ENCODE measurements around the gene MORN1.

Gene MORN1

GRCh38 chr1:2431518-2431917 lies 40.2 kb upstream of the MORN1 start:
- no peak overlapping the region for H2BK120ac ChIP-seq (ENCODE audit: low read depth, low read length)
- peak overlapping the region; percentile 19 for H4K91ac ChIP-seq (ENCODE audit: low read depth, low read length, poor library complexity)
- H2AFZ ChIP-seq (ENCODE audit: low read length): no peak overlapping the region
- H3K79me1 ChIP-seq (ENCODE audit: low read depth, low read length): no peaks in the 10 kb centered on the region
- peak overlapping the region; percentile 63 for H2BK5ac ChIP-seq (ENCODE audit: low read length)
- peak overlapping the region; percentile 100 for H2BK15ac ChIP-seq (ENCODE audit: low read length)
- H3K9ac ChIP-seq (ENCODE audit: low read depth, low read length, poor library complexity): no peak overlapping the region
- peak overlapping the region; percentile 90 for H3K18ac ChIP-seq (ENCODE audit: low read length)
- H3K23ac ChIP-seq (ENCODE audit: low read depth, low read length, poor library complexity): peak overlapping the region; percentile 87
- H3K4me2 ChIP-seq (ENCODE audit: insufficient read depth, low read length, poor library complexity, severe bottlenecking): no peak overlapping the region
- H3K4me1 ChIP-seq (ENCODE audit: control insufficient read depth in 2 of 2, insufficient read depth in 1 of 2, low read depth in 1 of 2, low read length in 2 of 2): peaks cover 26 to 27% of the 10 kb centered on the region in 2 donors
- peak overlapping the region; percentile 97 for H2AK5ac ChIP-seq (ENCODE audit: low read depth, low read length)
- no peak overlapping the region for H3K4ac ChIP-seq (ENCODE audit: low read length)
- peaks cover 3 to 5% of the 10 kb centered on the region in 2 donors for H3K9me3 ChIP-seq (replicated peaks in 1 of 2; ENCODE audit: control insufficient read depth in 2 of 2, insufficient read depth in 1 of 2, low read depth in 1 of 2, low read length in 2 of 2)
- no CpG with 5 or more reads among the region's 10 CpGs for WGBS, 2 donors (ENCODE audit: extremely low coverage in 2 of 2, insufficient read length in 2 of 2, insufficient replicate concordance in 1 of 2)
- no peak overlapping the region for H3K4me3 ChIP-seq (ENCODE audit: low read length in 2 of 2)
- no peak overlapping the region for H4K8ac ChIP-seq (ENCODE audit: low read depth, low read length)
- no peak overlapping the region for H3K27ac ChIP-seq (replicated peaks; ENCODE audit: low read length)
- no peaks in the 10 kb centered on the region for H3K36me3 ChIP-seq (replicated peaks in 1 of 2; ENCODE audit: control insufficient read depth in 2 of 2, insufficient read depth in 2 of 2, low read length in 2 of 2)
- no peak overlapping the region for H3K14ac ChIP-seq (ENCODE audit: low read length)
- no peak for DNase-seq (ENCODE audit: low spot score)
- peaks cover 0 to 42% (median 2%) of the 10 kb centered on the region in 3 experiments for H3K27me3 ChIP-seq (ENCODE audit: control insufficient read depth in 3 of 3, insufficient read depth in 3 of 3, low read depth in 1 of 3, low read length in 3 of 3)
- peak overlapping the region; percentile 100 for H2BK12ac ChIP-seq (ENCODE audit: low read length)

- peak overlapping the region; percentile 95 for H3K14ac ChIP-seq (ENCODE audit: low read length)
- H3K9ac ChIP-seq (ENCODE audit: low read depth, low read length, poor library complexity): peak overlapping the region; percentile 74
- no peak overlapping the region for H4K8ac ChIP-seq (ENCODE audit: low read depth, low read length)
- peak overlapping the region; percentile 100 for H2BK15ac ChIP-seq (ENCODE audit: low read length)
- H3K18ac ChIP-seq (ENCODE audit: low read length): peak overlapping the region; percentile 90
- no peak overlapping the region for H3K4me2 ChIP-seq (ENCODE audit: insufficient read depth, low read length, poor library complexity, severe bottlenecking)
- H4K91ac ChIP-seq (ENCODE audit: low read depth, low read length, poor library complexity): peak overlapping the region; percentile 17
- peak overlapping the region; percentile 87 for H2BK120ac ChIP-seq (ENCODE audit: low read depth, low read length)
- H3K27ac ChIP-seq (replicated peaks; ENCODE audit: low read length): no peak overlapping the region
- peak overlapping the region; percentile 77 for H2BK12ac ChIP-seq (ENCODE audit: low read length)
- peak overlapping the region; percentile 97 for H2AK5ac ChIP-seq (ENCODE audit: low read depth, low read length)
- WGBS, 2 donors (ENCODE audit: extremely low coverage in 2 of 2, insufficient read length in 2 of 2, insufficient replicate concordance in 1 of 2): no CpG with 5 or more reads among the region's 16 CpGs
- H3K27me3 ChIP-seq (ENCODE audit: control insufficient read depth in 3 of 3, insufficient read depth in 3 of 3, low read depth in 1 of 3, low read length in 3 of 3): peaks cover 0 to 45% (median 2%) of the 10 kb centered on the region in 3 experiments
- H3K79me1 ChIP-seq (ENCODE audit: low read depth, low read length): no peaks in the 10 kb centered on the region
- no peaks in the 10 kb centered on the region for H3K36me3 ChIP-seq (replicated peaks in 1 of 2; ENCODE audit: control insufficient read depth in 2 of 2, insufficient read depth in 2 of 2, low read length in 2 of 2)
- H3K23ac ChIP-seq (ENCODE audit: low read depth, low read length, poor library complexity): peak overlapping the region; percentile 87
- H3K4me1 ChIP-seq (ENCODE audit: control insufficient read depth in 2 of 2, insufficient read depth in 1 of 2, low read depth in 1 of 2, low read length in 2 of 2): peaks cover 29% of the 10 kb centered on the region in 2 donors
- H3K4ac ChIP-seq (ENCODE audit: low read length): peak overlapping the region; percentile 55
- H3K4me3 ChIP-seq (ENCODE audit: low read length in 2 of 2): no peak overlapping the region
- peak overlapping the region; percentile 63 for H2BK5ac ChIP-seq (ENCODE audit: low read length)
- H2AFZ ChIP-seq (ENCODE audit: low read length): no peak overlapping the region
- H3K9me3 ChIP-seq (replicated peaks in 1 of 2; ENCODE audit: control insufficient read depth in 2 of 2, insufficient read depth in 1 of 2, low read depth in 1 of 2, low read length in 2 of 2): peaks cover 3 to 5% of the 10 kb centered on the region in 2 donors
- DNase-seq (ENCODE audit: low spot score): no peak
These were observed 39.7 kb upstream of the MORN1 start for GRCh38 chr1:2431103-2431502.

- no peak overlapping the region for H3K4me3 ChIP-seq (ENCODE audit: low read length in 2 of 2)
- peak overlapping the region; percentile 87 for H3K23ac ChIP-seq (ENCODE audit: low read depth, low read length, poor library complexity)
- no peak overlapping the region for H3K9ac ChIP-seq (ENCODE audit: low read depth, low read length, poor library complexity)
- no peak overlapping the region for H4K8ac ChIP-seq (ENCODE audit: low read depth, low read length)
- H3K27ac ChIP-seq (replicated peaks; ENCODE audit: low read length): no peak overlapping the region
- peak overlapping the region; percentile 95 for H3K14ac ChIP-seq (ENCODE audit: low read length)
- peaks cover 3 to 5% of the 10 kb centered on the region in 2 donors for H3K9me3 ChIP-seq (replicated peaks in 1 of 2; ENCODE audit: control insufficient read depth in 2 of 2, insufficient read depth in 1 of 2, low read depth in 1 of 2, low read length in 2 of 2)
- no peak overlapping the region for H3K4ac ChIP-seq (ENCODE audit: low read length)
- H4K91ac ChIP-seq (ENCODE audit: low read depth, low read length, poor library complexity): no peak overlapping the region
- WGBS, 2 donors (ENCODE audit: extremely low coverage in 2 of 2, insufficient read length in 2 of 2, insufficient replicate concordance in 1 of 2): no CpG with 5 or more reads among the region's 10 CpGs
- peak overlapping the region; percentile 88 for H2BK12ac ChIP-seq (ENCODE audit: low read length)
- peaks cover 0 to 47% (median 2%) of the 10 kb centered on the region in 3 experiments for H3K27me3 ChIP-seq (ENCODE audit: control insufficient read depth in 3 of 3, insufficient read depth in 3 of 3, low read depth in 1 of 3, low read length in 3 of 3)
- peak overlapping the region; percentile 90 for H3K18ac ChIP-seq (ENCODE audit: low read length)
- no peaks in the 10 kb centered on the region for H3K79me1 ChIP-seq (ENCODE audit: low read depth, low read length)
- no peak overlapping the region for H2AFZ ChIP-seq (ENCODE audit: low read length)
- H2BK15ac ChIP-seq (ENCODE audit: low read length): peak overlapping the region; percentile 100
- no peak for DNase-seq (ENCODE audit: low spot score)
- H2BK120ac ChIP-seq (ENCODE audit: low read depth, low read length): peak overlapping the region; percentile 87
- no peak overlapping the region for H3K4me2 ChIP-seq (ENCODE audit: insufficient read depth, low read length, poor library complexity, severe bottlenecking)
- H2BK5ac ChIP-seq (ENCODE audit: low read length): peak overlapping the region; percentile 63
- H3K36me3 ChIP-seq (replicated peaks in 1 of 2; ENCODE audit: control insufficient read depth in 2 of 2, insufficient read depth in 2 of 2, low read length in 2 of 2): no peaks in the 10 kb centered on the region
- peak overlapping the region; percentile 94 for H2AK5ac ChIP-seq (ENCODE audit: low read depth, low read length)
- peaks cover 29% of the 10 kb centered on the region in 2 donors for H3K4me1 ChIP-seq (ENCODE audit: control insufficient read depth in 2 of 2, insufficient read depth in 1 of 2, low read depth in 1 of 2, low read length in 2 of 2)
These were observed 39.2 kb upstream of the MORN1 start for GRCh38 chr1:2430592-2430973.

GRCh38 chr1:2429780-2430591 lies 38.6 kb upstream of the MORN1 start:
- Histone ChIP-seq H2BK5ac (ENCODE audit: low read length) (peak overlapping the region; percentile 63), H2AFZ (ENCODE audit: low read length) (no peak overlapping the region), H2BK12ac (ENCODE audit: low read length) (peak overlapping the region; percentile 88), H3K18ac (ENCODE audit: low read length) (peak overlapping the region; percentile 64), H4K91ac (ENCODE audit: low read depth, low read length, poor library complexity) (no peak overlapping the region), H3K4me3 (ENCODE audit: low read length in 2 of 2) (no peak overlapping the region), H3K9me3 (replicated peaks in 1 of 2; ENCODE audit: control insufficient read depth in 2 of 2, insufficient read depth in 1 of 2, low read depth in 1 of 2, low read length in 2 of 2) (peaks cover 3 to 5% of the 10 kb centered on the region in 2 donors), H2BK120ac (ENCODE audit: low read depth, low read length) (no peak overlapping the region), H3K27me3 (ENCODE audit: control insufficient read depth in 3 of 3, insufficient read depth in 3 of 3, low read depth in 1 of 3, low read length in 3 of 3) (peaks cover 0 to 42% (median 2%) of the 10 kb centered on the region in 3 experiments), H3K4me1 (ENCODE audit: control insufficient read depth in 2 of 2, insufficient read depth in 1 of 2, low read depth in 1 of 2, low read length in 2 of 2) (peaks cover 29% of the 10 kb centered on the region in 2 donors), H2AK5ac (ENCODE audit: low read depth, low read length) (peak overlapping the region; percentile 94), H3K14ac (ENCODE audit: low read length) (peak overlapping the region; percentile 27), H4K8ac (ENCODE audit: low read depth, low read length) (no peak overlapping the region), H3K4ac (ENCODE audit: low read length) (no peak overlapping the region), H3K36me3 (replicated peaks in 1 of 2; ENCODE audit: control insufficient read depth in 2 of 2, insufficient read depth in 2 of 2, low read length in 2 of 2) (no peaks in the 10 kb centered on the region), H3K4me2 (ENCODE audit: insufficient read depth, low read length, poor library complexity, severe bottlenecking) (no peak overlapping the region), H3K9ac (ENCODE audit: low read depth, low read length, poor library complexity) (no peak overlapping the region), H2BK15ac (ENCODE audit: low read length) (peak overlapping the region; percentile 100), H3K27ac (replicated peaks; ENCODE audit: low read length) (no peak overlapping the region), H3K23ac (ENCODE audit: low read depth, low read length, poor library complexity) (peak overlapping the region; percentile 87), H3K79me1 (ENCODE audit: low read depth, low read length) (no peaks in the 10 kb centered on the region)
- DNase-seq (ENCODE audit: low spot score): no peak
- WGBS, 2 donors (ENCODE audit: extremely low coverage in 2 of 2, insufficient read length in 2 of 2, insufficient replicate concordance in 1 of 2): no CpG with 5 or more reads among the region's 20 CpGs
